Caco-2 (cell line): Measurements from ENCODE around the gene FANCC. TPM values are rescaled to one million over a fixed set of nuclear protein-coding genes. Genes with fewer than 3 reads are reported as not detected.

ENCODE experiments used
- BruUV-seq: library from RNA; stranded (reverse); fragments of 400-500 nt; replicated peaks from 2 replicates; lab custom pipeline; 2021; lab: Mats Ljungman, UMichigan
- CTCF ChIA-PET: fragments of 300-600 bp; sonication (Branson Sonifier 250); formaldehyde crosslinking; loops from one replicate; lab custom pipeline; 2022; ENCODE audit warnings: antibody characterized with exemption; lab: Charles Lee
- POLR2A ChIA-PET: fragments of 300-600 bp; sonication (Branson Sonifier 250); formaldehyde crosslinking; loops from one replicate; lab custom pipeline; 2022; ENCODE audit warnings: antibody characterized with exemption; lab: Charles Lee
- DNase-seq, 2 experiments: peaks; one replicate each; pipeline versions ENCODE4 v3.0.0 to v3.0.0-alpha.2; 2020 to 2022
- H3K27me3 ChIP-seq: replicated peaks from 2 replicates; pipeline ENCODE4 v1.6.0; 2011; ENCODE audit warnings: low read length; ENCODE audit not compliant: control insufficient read depth, insufficient read depth
- H3K36me3 ChIP-seq: 2 replicates; pipeline ENCODE4 v1.5.1; 2011; ENCODE audit warnings: low read length; ENCODE audit not compliant: control insufficient read depth, insufficient read depth
- H3K4me1 ChIP-seq: fragments of 250-450 bp; sonication (Bioruptor Pico); 2 replicates; pipeline ENCODE4 v1.5.1; 2020; ENCODE audit warnings: mild to moderate bottlenecking
- H3K4me3 ChIP-seq: 2 replicates; pipeline ENCODE4 v1.5.1; 2011; ENCODE audit warnings: low read depth, mild to moderate bottlenecking, control low read depth, low read length
- H3K9me3 ChIP-seq: fragments of 250-450 bp; sonication (Bioruptor Pico); 2 replicates; pipeline ENCODE4 v1.5.1; 2020; ENCODE audit warnings: mild to moderate bottlenecking, moderate library complexity
- H3K27ac Mint-ChIP-seq: one replicate; pipeline ENCODE4 v1.8.0; 2022; ENCODE audit warnings: mixed read lengths; ENCODE audit not compliant: unreplicated experiment
- H3K27me3 Mint-ChIP-seq: one replicate; pipeline ENCODE4 v1.8.0; 2022; ENCODE audit warnings: mixed read lengths; ENCODE audit not compliant: insufficient read depth, unreplicated experiment
- H3K36me3 Mint-ChIP-seq: one replicate; pipeline ENCODE4 v1.8.0; 2022; ENCODE audit warnings: mild to moderate bottlenecking, mixed read lengths; ENCODE audit not compliant: insufficient read depth, unreplicated experiment
- H3K4me1 Mint-ChIP-seq: one replicate; pipeline ENCODE4 v1.8.0; 2022; ENCODE audit warnings: low read depth, mixed read lengths; ENCODE audit not compliant: unreplicated experiment
- H3K4me3 Mint-ChIP-seq: one replicate; pipeline ENCODE4 v1.8.0; 2022; ENCODE audit warnings: mild to moderate bottlenecking, moderate library complexity, mixed read lengths; ENCODE audit not compliant: unreplicated experiment
- H3K9me3 Mint-ChIP-seq: one replicate; pipeline ENCODE4 v1.8.0; 2022; ENCODE audit warnings: mixed read lengths; ENCODE audit not compliant: unreplicated experiment
- CTCF ChIP-seq, 2 experiments: fragments of 200-600 bp in 1 of 2; IDR thresholded peaks; 1 replicate in 1 of 2; 2 replicates in 1 of 2; pipeline versions ENCODE4 v1.5.1 to v1.8.0; 2011 to 2022; ENCODE audit warnings: antibody characterized with exemption in 1 of 2, control low read depth in 1 of 2, inconsistent platforms in 1 of 2, low read depth in 1 of 2, low read length in 1 of 2, mild to moderate bottlenecking in 1 of 2, moderate library complexity in 1 of 2; ENCODE audit not compliant: insufficient read depth in 1 of 2, severe bottlenecking in 1 of 2, unreplicated experiment in 1 of 2
- intact Hi-C: fragments of 100-400 bp; cut with micrococcal nuclease; formaldehyde crosslinking; loops from one replicate; pipeline ENCODE4 v1.10.0; 2022; ENCODE audit not compliant: unreplicated experiment
- total RNA-seq: library from RNA; stranded (reverse); gene quantifications from 2 replicates; pipeline ENCODE4 v1.2.3, GENCODE V29; 2022

The FANCC gene
- total RNA-seq, 1 experiment from 2014 or later: 29.2 TPM

- Mint-ChIP-seq H3K27ac (no peak overlapping the region), H3K4me3 (no peak overlapping the region), H3K4me1 (no peaks in the 10 kb centered on the region)
Measured at GRCh38 chr9:95292226-95292625, 25.3 kb downstream of the FANCC start.

GRCh38 chr9:95286151-95286550 is 31.4 kb downstream of the FANCC start:
- intact Hi-C loops: no loop called here
- peaks cover 8% of the 10 kb centered on the region for H3K36me3 Mint-ChIP-seq
- TF ChIP-seq CTCF (IDR thresholded peaks at IDR 0.05; ENCODE audit: insufficient read depth in 1 of 2, low read depth in 1 of 2, low read length in 1 of 2, severe bottlenecking in 1 of 2, unreplicated experiment in 1 of 2): no peak

More at GRCh38 chr9:95292226-95292625, 25.3 kb downstream of the FANCC start:
- ChIA-PET CTCF (no interaction called here), POLR2A (no interaction called here)
- no peak for TF ChIP-seq CTCF (IDR thresholded peaks at IDR 0.05; ENCODE audit: insufficient read depth in 1 of 2, low read depth in 1 of 2, low read length in 1 of 2, severe bottlenecking in 1 of 2, unreplicated experiment in 1 of 2)
- intact Hi-C loops: no loop called here
- H3K27me3 ChIP-seq: no peaks in the 10 kb centered on the region
- H3K9me3 ChIP-seq: 0 out of 2 replicates have a peak, but pooled peaks cover 3% of the 10 kb centered on the region
- BruUV-seq: no TSS peak
- Mint-ChIP-seq H3K9me3 (peaks cover 14% of the 10 kb centered on the region), H3K27me3 (no peaks in the 10 kb centered on the region), H3K36me3 (peaks cover 14% of the 10 kb centered on the region)
- no peaks in the 10 kb centered on the region for H3K4me1 ChIP-seq
- no peak overlapping the region for H3K4me3 ChIP-seq
- no peaks in the 10 kb centered on the region; the same call in 1 of the 2 replicates for H3K36me3 ChIP-seq
- no peak for DNase-seq

GRCh38 chr9:95285307-95285706 is 32.2 kb downstream of the FANCC start:
- POLR2A ChIA-PET: no interaction called here
- H3K27me3 Mint-ChIP-seq: no peaks in the 10 kb centered on the region

More at GRCh38 chr9:95286151-95286550, 31.4 kb downstream of the FANCC start:
- no peaks in the 10 kb centered on the region for H3K27me3 Mint-ChIP-seq
- no peak overlapping the region for H3K4me3 Mint-ChIP-seq
- POLR2A ChIA-PET: no interaction called here
- CTCF ChIA-PET: no interaction called here
- no peaks in the 10 kb centered on the region for H3K4me1 ChIP-seq
- no peak overlapping the region for H3K27ac Mint-ChIP-seq
- H3K36me3 ChIP-seq: no peaks in the 10 kb centered on the region
- no TSS peak for BruUV-seq
- peaks cover 8% of the 10 kb centered on the region for H3K9me3 ChIP-seq
- peaks cover 7% of the 10 kb centered on the region for H3K4me1 Mint-ChIP-seq
- no peak for DNase-seq
- no peak overlapping the region for H3K4me3 ChIP-seq
- no peaks in the 10 kb centered on the region for H3K27me3 ChIP-seq
- H3K9me3 Mint-ChIP-seq: peaks cover 7% of the 10 kb centered on the region

More at GRCh38 chr9:95285307-95285706, 32.2 kb downstream of the FANCC start:
- DNase-seq: no peak
- Mint-ChIP-seq H3K4me3 (no peak overlapping the region), H3K36me3 (peaks cover under 1% of the 10 kb centered on the region), H3K4me1 (peaks cover 7% of the 10 kb centered on the region), H3K9me3 (peaks cover 13% of the 10 kb centered on the region), H3K27ac (no peak overlapping the region)
- BruUV-seq: no TSS peak
- no peaks in the 10 kb centered on the region for H3K36me3 ChIP-seq
- intact Hi-C loops: no loop called here
- no peaks in the 10 kb centered on the region for H3K27me3 ChIP-seq
- no peak for TF ChIP-seq CTCF (IDR thresholded peaks at IDR 0.05; ENCODE audit: insufficient read depth in 1 of 2, low read depth in 1 of 2, low read length in 1 of 2, severe bottlenecking in 1 of 2, unreplicated experiment in 1 of 2)
- H3K9me3 ChIP-seq: peaks cover 10% of the 10 kb centered on the region
- CTCF ChIA-PET: interaction anchor here (0.6 kb wide), 1 partner anchor 616 kb away, joined by 3 read pairs; no protein-coding TSS in a partner anchor
- no peaks in the 10 kb centered on the region for H3K4me1 ChIP-seq
- no peak overlapping the region for H3K4me3 ChIP-seq
